Smooth muscle cell of trachea (primary cell): ENCODE measurements around the gene RNASEH2B. TPM values are rescaled to one million over a fixed set of nuclear protein-coding genes. Genes with fewer than 3 reads are reported as not detected.

Experiments used
- total RNA-seq: library from RNA; depleted of rRNA; stranded (reverse); fragments of >200 nt; gene quantifications from 2 replicates; pipeline ENCODE4 v1.2.1, GENCODE V29; 2014

Gene RNASEH2B, protein sequence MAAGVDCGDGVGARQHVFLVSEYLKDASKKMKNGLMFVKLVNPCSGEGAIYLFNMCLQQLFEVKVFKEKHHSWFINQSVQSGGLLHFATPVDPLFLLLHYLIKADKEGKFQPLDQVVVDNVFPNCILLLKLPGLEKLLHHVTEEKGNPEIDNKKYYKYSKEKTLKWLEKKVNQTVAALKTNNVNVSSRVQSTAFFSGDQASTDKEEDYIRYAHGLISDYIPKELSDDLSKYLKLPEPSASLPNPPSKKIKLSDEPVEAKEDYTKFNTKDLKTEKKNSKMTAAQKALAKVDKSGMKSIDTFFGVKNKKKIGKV
- 23.8 and 44.7 TPM in 2 replicates for total RNA-seq

DNA sequence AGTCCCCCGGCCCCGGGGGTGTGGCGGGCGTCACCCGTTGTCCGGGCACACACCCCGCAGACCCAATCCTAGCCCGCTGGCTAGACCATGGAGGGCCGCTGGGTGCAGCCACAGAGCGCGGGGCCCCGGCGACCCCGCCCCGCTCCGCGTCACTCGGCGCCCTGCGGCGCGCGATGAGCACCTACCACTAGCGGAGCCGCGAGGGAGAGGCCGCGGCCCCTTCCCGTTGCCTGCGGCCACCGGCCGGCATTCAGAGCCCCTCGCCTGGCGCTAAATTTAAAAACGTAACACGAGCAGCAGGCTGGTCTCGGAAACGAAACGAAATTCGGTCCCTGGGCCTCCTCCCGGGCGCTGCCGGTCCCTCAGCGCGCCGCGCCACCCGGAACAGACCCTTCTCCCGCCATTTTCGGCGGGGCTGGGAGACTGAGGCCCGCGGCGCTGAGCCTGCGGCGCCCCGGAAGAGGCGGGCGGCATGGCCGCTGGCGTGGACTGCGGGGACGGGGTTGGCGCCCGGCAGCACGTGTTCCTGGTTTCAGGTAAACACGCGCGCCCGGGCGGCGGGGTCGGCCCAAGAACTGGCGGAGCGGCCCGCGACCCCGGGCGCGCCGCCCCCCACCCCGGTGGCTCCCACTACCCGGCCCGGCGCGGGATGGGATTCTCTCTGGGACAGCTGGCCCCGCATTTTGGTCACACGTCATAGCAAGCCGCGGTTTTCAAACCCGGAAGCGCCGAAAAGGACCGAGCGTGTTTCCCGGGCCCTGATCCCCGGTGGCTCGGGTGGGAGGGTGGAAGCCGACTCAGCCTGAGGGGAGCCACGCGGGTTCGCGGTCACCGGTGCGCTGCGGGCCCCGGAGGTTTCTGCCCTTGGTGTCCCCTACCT, at the start of gene RNASEH2B:
Gene RNASEH2B (plus strand): TSS at position 187 of the 880 bp plus-strand sequence. CDS start 286 bp downstream, at position 473.

Other genes with a start within 250 kb of the RNASEH2B start
- not detected in 2 replicates for gene DLEU7, start 66.1 kb upstream of the RNASEH2B start, total RNA-seq
- not detected in 2 replicates for gene C13orf42, start 201.5 kb downstream of the RNASEH2B start, total RNA-seq